Dendritic cell treated with granulocyte-macrophage colony-stimulating factor and Interleukin-4, amounts not matched to agents 40 ng/mL and 50 ng/mL, for 4 days (primary cell): ENCODE measurements around the gene INPP4B.
"Not testable (repeated sequence)": the region's sequence is repeated elsewhere in the genome, so short reads cannot be mapped to it uniquely, and the experiment has no call there.

ENCODE experiments used
- H3K27ac Mint-ChIP-seq: one replicate; pipeline ENCODE4 v1.8.0; 2022; ENCODE audit warnings: mild to moderate bottlenecking, mixed read lengths
- H3K27me3 Mint-ChIP-seq: one replicate; pipeline ENCODE4 v1.8.0; 2022; ENCODE audit warnings: mild to moderate bottlenecking, mixed read lengths
- H3K36me3 Mint-ChIP-seq: one replicate; pipeline ENCODE4 v1.8.0; 2022; ENCODE audit warnings: low read depth, mixed read lengths
- H3K4me1 Mint-ChIP-seq: one replicate; pipeline ENCODE4 v1.8.0; 2022; ENCODE audit warnings: low read depth, mixed read lengths
- H3K4me3 Mint-ChIP-seq: one replicate; pipeline ENCODE4 v1.8.0; 2022; ENCODE audit warnings: mild to moderate bottlenecking, moderate library complexity, mixed read lengths
- H3K9me3 Mint-ChIP-seq: one replicate; pipeline ENCODE4 v1.8.0; 2022; ENCODE audit warnings: mixed read lengths
- intact Hi-C: fragments of 100-400 bp; cut with micrococcal nuclease; formaldehyde crosslinking; loops from one replicate; pipeline ENCODE4 v1.15.0; 2022

INPP4B gene

DNA sequence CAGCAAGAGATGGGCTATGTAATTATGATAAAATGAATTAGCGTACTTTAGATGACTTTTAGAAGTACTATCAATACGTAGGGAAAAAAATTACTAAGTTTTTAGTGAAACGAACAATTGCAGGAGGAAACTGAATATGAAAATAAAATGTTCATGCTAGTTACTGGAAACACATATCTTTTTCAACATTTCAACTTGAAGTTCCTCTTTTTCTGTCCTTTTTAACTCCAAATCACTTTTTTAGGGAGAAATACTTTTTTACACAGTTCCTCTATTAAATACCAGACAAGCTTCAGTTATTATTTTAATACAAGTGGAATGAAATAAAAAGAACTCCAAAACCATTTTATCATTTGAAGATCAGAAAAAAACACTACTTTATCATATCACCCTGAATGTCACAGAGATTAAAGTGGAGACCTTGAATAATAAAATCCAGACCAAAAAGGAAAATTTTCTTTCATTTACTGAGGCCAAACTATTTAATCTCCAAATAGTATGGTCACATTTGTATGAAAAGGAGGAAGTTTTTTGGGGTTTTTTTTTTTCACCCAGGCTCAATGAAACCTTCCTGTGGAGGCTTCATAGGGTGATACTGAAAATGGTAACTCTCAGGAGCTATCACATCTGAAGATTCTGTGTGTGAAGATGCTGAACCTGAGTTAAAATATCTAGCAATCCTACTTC lies 306.2 kb downstream of the INPP4B start:
- Mint-ChIP-seq H3K27me3 (no peaks in the 10 kb centered on the region), H3K27ac (peak overlapping the region; percentile 60), H3K4me3 (no peak overlapping the region), H3K36me3 (no peaks in the 10 kb centered on the region), H3K9me3 (no peaks in the 10 kb centered on the region), H3K4me1 (no peaks in the 10 kb centered on the region)
- intact Hi-C loops = no loop called here

GRCh38 chr4:142535009-142535408 lies 311.1 kb downstream of the INPP4B start:
- H3K9me3 Mint-ChIP-seq = no peaks in the 10 kb centered on the region
- H3K4me1 Mint-ChIP-seq = peaks cover 5% of the 10 kb centered on the region
- H3K36me3 Mint-ChIP-seq = no peaks in the 10 kb centered on the region
- no peak overlapping the region for H3K27ac Mint-ChIP-seq
- no peak overlapping the region for H3K4me3 Mint-ChIP-seq
- no peaks in the 10 kb centered on the region for H3K27me3 Mint-ChIP-seq
- intact Hi-C loops = no loop called here

- intact Hi-C loops = no loop called here
- Mint-ChIP-seq H3K27ac (no peak overlapping the region), H3K9me3 (no peaks in the 10 kb centered on the region), H3K4me1 (peaks cover 5% of the 10 kb centered on the region), H3K27me3 (no peaks in the 10 kb centered on the region), H3K36me3 (no peaks in the 10 kb centered on the region), H3K4me3 (no peak overlapping the region)
Measured at GRCh38 chr4:142532054-142532453, 314.0 kb downstream of the INPP4B start.

- H3K36me3 Mint-ChIP-seq = no peaks in the 10 kb centered on the region
- H3K9me3 Mint-ChIP-seq = no peaks in the 10 kb centered on the region
- H3K4me3 Mint-ChIP-seq = no peak overlapping the region
- peaks cover 5% of the 10 kb centered on the region for H3K4me1 Mint-ChIP-seq
- H3K27ac Mint-ChIP-seq = no peak overlapping the region
- intact Hi-C loops = no loop called here
- no peaks in the 10 kb centered on the region for H3K27me3 Mint-ChIP-seq
Measured at GRCh38 chr4:142530728-142531127, 315.4 kb downstream of the INPP4B start.

DNA sequence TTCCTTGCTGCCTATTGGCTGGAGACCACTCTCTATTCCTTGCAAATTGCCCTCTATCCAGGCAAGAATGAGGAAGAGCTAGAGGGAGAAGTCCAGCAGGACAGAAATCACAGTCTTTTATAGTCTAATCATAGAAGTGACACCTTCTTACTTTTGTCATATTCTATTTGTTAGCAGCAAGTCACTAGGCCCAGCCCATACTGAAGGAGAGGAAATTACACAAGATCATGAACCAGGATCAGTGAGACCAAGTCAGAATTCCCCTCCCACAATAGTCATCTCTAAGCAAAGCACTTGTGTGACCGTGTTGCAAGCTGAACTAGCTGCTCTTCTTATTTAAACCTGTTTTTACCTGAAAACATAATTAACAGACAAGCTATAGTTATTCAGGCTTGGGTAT lies 317.7 kb downstream of the INPP4B start:
- H3K9me3 Mint-ChIP-seq = no peaks in the 10 kb centered on the region
- H3K27me3 Mint-ChIP-seq = no peaks in the 10 kb centered on the region
- peaks cover 5% of the 10 kb centered on the region for H3K4me1 Mint-ChIP-seq
- H3K36me3 Mint-ChIP-seq = no peaks in the 10 kb centered on the region
- no peak overlapping the region for H3K27ac Mint-ChIP-seq
- intact Hi-C loops = no loop called here
- no peak overlapping the region for H3K4me3 Mint-ChIP-seq

- Mint-ChIP-seq H3K4me3 (no peak overlapping the region), H3K27ac (no peak overlapping the region), H3K36me3 (no peaks in the 10 kb centered on the region), H3K9me3 (no peaks in the 10 kb centered on the region), H3K27me3 (no peaks in the 10 kb centered on the region), H3K4me1 (no peaks in the 10 kb centered on the region)
- intact Hi-C loops = no loop called here
Measured at GRCh38 chr4:142523111-142523510, 323.0 kb downstream of the INPP4B start.

GRCh38 chr4:142519342-142519741 lies 326.8 kb downstream of the INPP4B start:
- Mint-ChIP-seq H3K4me1 (no peaks in the 10 kb centered on the region), H3K27me3 (no peaks in the 10 kb centered on the region), H3K27ac (no peak overlapping the region), H3K4me3 (no peak overlapping the region), H3K9me3 (no peaks in the 10 kb centered on the region), H3K36me3 (no peaks in the 10 kb centered on the region)
- intact Hi-C loops = no loop called here

- Mint-ChIP-seq H3K4me1 (no peaks in the 10 kb centered on the region), H3K4me3 (no peak overlapping the region), H3K27ac (no peak overlapping the region), H3K9me3 (no peaks in the 10 kb centered on the region), H3K27me3 (no peaks in the 10 kb centered on the region), H3K36me3 (no peaks in the 10 kb centered on the region)
- intact Hi-C loops = no loop called here
Measured at GRCh38 chr4:142516686-142517526, 329.2 kb downstream of the INPP4B start.

DNA sequence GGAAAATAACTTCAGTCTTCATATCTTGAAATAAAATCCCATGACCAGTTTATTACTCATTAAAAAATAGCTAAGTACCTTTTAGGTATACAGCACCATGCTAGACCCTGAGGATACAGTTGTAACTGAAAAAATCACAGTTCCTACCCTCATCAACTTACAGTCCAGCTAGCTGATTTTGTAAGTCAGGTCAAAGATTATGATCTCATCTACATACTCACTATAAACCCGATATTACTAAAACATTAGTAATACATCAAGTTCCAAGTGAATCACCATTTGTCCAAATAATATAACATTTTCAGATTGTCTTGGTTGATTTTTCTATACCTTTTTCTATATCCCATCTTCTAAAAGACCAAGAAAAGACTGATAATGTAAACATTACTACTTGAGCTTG lies 333.9 kb downstream of the INPP4B start:
- Mint-ChIP-seq H3K27ac (no peak overlapping the region), H3K4me1 (no peaks in the 10 kb centered on the region), H3K36me3 (no peaks in the 10 kb centered on the region), H3K9me3 (no peaks in the 10 kb centered on the region), H3K27me3 (no peaks in the 10 kb centered on the region), H3K4me3 (no peak overlapping the region)
- intact Hi-C loops = no loop called here

- Mint-ChIP-seq H3K27ac (no peak overlapping the region), H3K4me3 (no peak overlapping the region), H3K4me1 (no peaks in the 10 kb centered on the region), H3K27me3 (no peaks in the 10 kb centered on the region), H3K36me3 (no peaks in the 10 kb centered on the region), H3K9me3 (no peaks in the 10 kb centered on the region)
- intact Hi-C loops = no loop called here
Measured at GRCh38 chr4:142509881-142510280, 336.2 kb downstream of the INPP4B start.

DNA sequence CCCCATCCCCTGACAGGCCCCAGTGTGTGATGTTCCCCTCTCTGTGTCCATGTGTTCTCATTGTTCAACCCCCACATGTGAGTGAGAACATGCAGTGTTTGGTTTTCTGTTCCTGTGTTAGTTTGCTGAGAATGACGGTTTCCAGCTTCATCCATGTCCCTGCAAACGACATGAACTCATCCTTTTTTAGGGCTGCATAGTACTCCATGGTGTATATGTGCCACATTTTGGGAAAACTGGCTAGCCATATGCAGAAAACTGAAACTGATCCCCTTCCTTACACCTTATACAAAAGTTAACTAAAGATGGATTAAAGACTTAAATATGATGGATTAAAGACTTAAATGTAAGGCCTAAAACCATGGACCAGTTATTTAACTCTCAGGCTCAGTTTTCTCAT lies 336.7 kb downstream of the INPP4B start:
- H3K27ac Mint-ChIP-seq, H3K36me3 Mint-ChIP-seq, H3K4me1 Mint-ChIP-seq, H3K9me3 Mint-ChIP-seq, intact Hi-C loops, H3K27me3 Mint-ChIP-seq, H3K4me3 Mint-ChIP-seq: not testable (repeated sequence)

DNA sequence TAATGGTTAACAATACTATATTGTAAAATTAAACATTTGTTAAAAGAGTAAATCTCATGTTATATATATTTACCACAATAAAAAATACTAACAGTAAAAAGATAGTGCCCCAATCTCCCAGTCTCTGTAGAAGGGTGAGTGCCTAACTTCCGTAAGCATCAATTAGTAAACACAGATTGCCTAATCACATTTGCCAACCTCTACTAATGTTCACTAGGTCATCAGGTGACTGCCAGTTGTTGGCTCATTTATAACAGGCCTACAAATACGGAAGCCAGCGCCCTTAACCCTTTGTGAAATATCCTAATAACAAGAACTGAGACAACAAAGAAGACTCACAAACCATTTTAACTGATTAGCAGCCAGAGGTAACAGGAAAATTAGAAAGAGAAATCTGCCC lies 345.1 kb downstream of the INPP4B start:
- Mint-ChIP-seq H3K9me3 (no peaks in the 10 kb centered on the region), H3K4me3 (no peak overlapping the region), H3K4me1 (no peaks in the 10 kb centered on the region), H3K27ac (no peak overlapping the region), H3K36me3 (no peaks in the 10 kb centered on the region), H3K27me3 (no peaks in the 10 kb centered on the region)
- intact Hi-C loops = no loop called here

DNA sequence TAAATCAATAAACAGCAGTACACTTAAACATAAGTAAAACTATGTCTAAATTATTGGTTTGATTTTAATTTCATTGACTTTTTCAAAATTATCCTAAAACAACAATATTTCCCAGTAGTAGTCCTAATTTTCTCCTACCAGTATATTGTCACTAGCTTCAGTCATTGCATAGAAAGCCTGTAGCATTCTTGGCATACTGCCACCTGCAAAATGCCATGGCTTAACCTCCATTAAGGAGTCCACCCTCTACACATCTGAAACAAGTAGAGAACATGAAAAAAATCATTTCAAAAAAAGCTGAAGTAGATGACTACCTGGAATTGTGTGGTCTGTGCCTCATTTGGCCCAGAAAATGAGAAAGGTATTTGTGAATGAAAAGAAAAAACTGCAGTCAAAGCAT lies 348.5 kb downstream of the INPP4B start:
- intact Hi-C loops = no loop called here
- no peaks in the 10 kb centered on the region for H3K27me3 Mint-ChIP-seq
- peaks cover 22% of the 10 kb centered on the region for H3K9me3 Mint-ChIP-seq
- no peaks in the 10 kb centered on the region for H3K36me3 Mint-ChIP-seq
- no peaks in the 10 kb centered on the region for H3K4me1 Mint-ChIP-seq
- H3K27ac Mint-ChIP-seq = no peak overlapping the region
- H3K4me3 Mint-ChIP-seq = no peak overlapping the region

DNA sequence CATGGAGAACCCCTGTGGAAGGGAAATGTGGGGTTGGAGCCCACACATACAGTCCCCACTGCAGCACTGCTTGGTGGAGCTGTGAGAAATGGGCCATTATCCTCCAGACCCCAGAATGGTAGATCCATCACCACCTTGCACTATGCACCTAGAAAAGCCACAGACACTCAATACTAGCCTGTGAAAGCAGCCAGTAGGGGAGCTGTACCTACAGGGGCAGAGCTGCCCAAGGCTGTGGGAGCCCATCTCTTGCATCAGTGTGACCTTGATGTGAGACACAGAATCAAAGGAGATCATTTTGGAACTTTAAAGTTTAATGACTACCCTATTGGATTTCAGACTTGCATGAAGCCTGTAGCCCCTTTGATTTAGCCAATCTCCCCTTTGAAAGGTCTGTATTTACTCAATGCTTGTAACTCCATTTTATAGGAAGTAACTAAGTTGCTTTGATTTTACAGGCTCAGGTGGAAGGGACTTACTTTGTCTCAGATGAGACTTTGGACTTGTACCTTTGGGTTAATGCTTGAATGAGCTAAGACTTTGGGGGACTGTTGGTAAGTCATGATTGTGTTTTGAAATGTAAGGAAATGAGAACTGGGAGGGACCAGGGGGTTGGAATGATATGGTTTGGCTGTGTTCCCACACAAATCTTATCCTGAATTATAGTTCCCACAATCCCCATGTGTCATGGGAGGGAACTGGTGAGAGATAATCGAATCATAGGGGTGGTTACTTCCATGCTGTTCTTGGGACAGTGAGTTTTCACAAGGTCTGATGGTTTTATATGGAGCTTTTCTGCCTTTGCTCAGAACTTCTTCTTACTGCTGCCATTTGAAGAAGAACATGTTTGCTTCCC lies 352.6 kb downstream of the INPP4B start:
- Mint-ChIP-seq H3K9me3 (peaks cover 32% of the 10 kb centered on the region), H3K4me3 (no peak overlapping the region), H3K4me1 (no peaks in the 10 kb centered on the region), H3K27ac (no peak overlapping the region), H3K36me3 (no peaks in the 10 kb centered on the region), H3K27me3 (no peaks in the 10 kb centered on the region)
- intact Hi-C loops = no loop called here
